ENCODE data around the gene ENTPD2. TPM values are rescaled to one million over a fixed set of nuclear protein-coding genes. Genes with fewer than 3 reads are reported as not detected.

Gene ENTPD2
- total and polyA plus RNA-seq, 2 donors (not counting 1 experiment from before 2014, with no cell fraction given): under 0.01 TPM; not detected in 1

GRCh38 chr9:137000177-137000930 lies 53.5 kb downstream of the ENTPD2 start:
- H3K79me2 ChIP-seq (ENCODE audit: control insufficient read depth, insufficient read depth, low read length): no peaks in the 10 kb centered on the region
- H3K4me2 ChIP-seq (ENCODE audit: extremely low read depth, insufficient read depth, low read length): peak overlapping the region; percentile 7
- H3K36me3 ChIP-seq (ENCODE audit: control insufficient read depth, insufficient read depth, low read length): no peaks in the 10 kb centered on the region
- no peak overlapping the region for H2AFZ ChIP-seq (ENCODE audit: low read length)
- H3K27me3 ChIP-seq (ENCODE audit: control insufficient read depth, insufficient read depth, low read length): no peaks in the 10 kb centered on the region
- no peaks in the 10 kb centered on the region for H4K20me1 ChIP-seq (ENCODE audit: control insufficient read depth, extremely low read depth, insufficient read depth, low read length)
- no peak overlapping the region for H3K27ac ChIP-seq (ENCODE audit: insufficient read depth, low read length)
- H3K4me1 ChIP-seq (ENCODE audit: control insufficient read depth, extremely low read depth, insufficient read depth, low read length): peaks cover 13% of the 10 kb centered on the region
- no peak overlapping the region for H3K4me3 ChIP-seq (replicated peaks in 1 of 4; ENCODE audit: control extremely low read depth in 1 of 4, insufficient read depth in 1 of 4, low read depth in 3 of 4, low read length in 4 of 4)
- H3K9me3 ChIP-seq (ENCODE audit: control insufficient read depth, insufficient read depth, low read depth, low read length): no peaks in the 10 kb centered on the region
- TF ChIP-seq, protein P1, sequence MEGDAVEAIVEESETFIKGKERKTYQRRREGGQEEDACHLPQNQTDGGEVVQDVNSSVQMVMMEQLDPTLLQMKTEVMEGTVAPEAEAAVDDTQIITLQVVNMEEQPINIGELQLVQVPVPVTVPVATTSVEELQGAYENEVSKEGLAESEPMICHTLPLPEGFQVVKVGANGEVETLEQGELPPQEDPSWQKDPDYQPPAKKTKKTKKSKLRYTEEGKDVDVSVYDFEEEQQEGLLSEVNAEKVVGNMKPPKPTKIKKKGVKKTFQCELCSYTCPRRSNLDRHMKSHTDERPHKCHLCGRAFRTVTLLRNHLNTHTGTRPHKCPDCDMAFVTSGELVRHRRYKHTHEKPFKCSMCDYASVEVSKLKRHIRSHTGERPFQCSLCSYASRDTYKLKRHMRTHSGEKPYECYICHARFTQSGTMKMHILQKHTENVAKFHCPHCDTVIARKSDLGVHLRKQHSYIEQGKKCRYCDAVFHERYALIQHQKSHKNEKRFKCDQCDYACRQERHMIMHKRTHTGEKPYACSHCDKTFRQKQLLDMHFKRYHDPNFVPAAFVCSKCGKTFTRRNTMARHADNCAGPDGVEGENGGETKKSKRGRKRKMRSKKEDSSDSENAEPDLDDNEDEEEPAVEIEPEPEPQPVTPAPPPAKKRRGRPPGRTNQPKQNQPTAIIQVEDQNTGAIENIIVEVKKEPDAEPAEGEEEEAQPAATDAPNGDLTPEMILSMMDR (conservative IDR thresholded peaks at IDR 0.05 in 1 of 2, IDR thresholded peaks at IDR 0.05 in 1 of 2; ENCODE audit: low read depth in 1 of 2, low read length in 2 of 2): no peak
- no peak for TF ChIP-seq EZH2 (IDR thresholded peaks at IDR 0.05; ENCODE audit: low read length, missing control alignments)
- no peak overlapping the region for H3K9ac ChIP-seq (ENCODE audit: insufficient read depth, low read length)
- peak; percentile 67 to 68 for DNase-seq (ENCODE audit: low read depth in 2 of 2)

Other genes with a start within 250 kb of the ENTPD2 start
Only the 30 nearest of the 37 such genes appear.
- 279 and 317 TPM in 2 replicates for gene EDF1, start 187.8 kb downstream of the ENTPD2 start, total RNA-seq
- 309 and 387 TPM in 2 replicates for gene EDF1, start 187.8 kb downstream of the ENTPD2 start, polyA plus RNA-seq
- gene TRAF2, start 167.5 kb downstream of the ENTPD2 start, total RNA-seq: 8.0 and 8.4 TPM in 2 replicates
- gene TRAF2, start 167.5 kb downstream of the ENTPD2 start, polyA plus RNA-seq: 3.7 and 4.3 TPM in 2 replicates
- 136 and 166 TPM in 2 replicates for gene FBXW5, start 109.3 kb downstream of the ENTPD2 start, total RNA-seq
- 31.3 and 39.9 TPM in 2 replicates for gene FBXW5, start 109.3 kb downstream of the ENTPD2 start, polyA plus RNA-seq
- 1.2 TPM in 1 of 2 replicates, not detected in the other for gene C8G, start 108.8 kb downstream of the ENTPD2 start, total RNA-seq
- 0.40 TPM in 1 of 2 replicates, not detected in the other for gene C8G, start 108.8 kb downstream of the ENTPD2 start, polyA plus RNA-seq
- 0.17 TPM in 1 of 2 replicates, not detected in the other for gene LCN12, start 101.8 kb downstream of the ENTPD2 start, total RNA-seq
- gene LCN12, start 101.8 kb downstream of the ENTPD2 start, polyA plus RNA-seq: 0.02 TPM in 1 of 2 replicates, not detected in the other
- gene PTGDS, start 76.6 kb downstream of the ENTPD2 start, total RNA-seq: 89.9 and 90.3 TPM in 2 replicates
- gene PTGDS, start 76.6 kb downstream of the ENTPD2 start, polyA plus RNA-seq: 2.0 and 4.9 TPM in 2 replicates
- 3.3 and 6.3 TPM in 2 replicates for gene LCNL1, start 71.1 kb downstream of the ENTPD2 start, total RNA-seq
- 0.75 and 1.4 TPM in 2 replicates for gene LCNL1, start 71.1 kb downstream of the ENTPD2 start, polyA plus RNA-seq
- gene PAXX, start 61.6 kb downstream of the ENTPD2 start, total RNA-seq: 13.7 and 14.9 TPM in 2 replicates
- gene PAXX, start 61.6 kb downstream of the ENTPD2 start, polyA plus RNA-seq: 6.1 and 9.9 TPM in 2 replicates
- gene CLIC3, start 57.5 kb downstream of the ENTPD2 start, total RNA-seq: 1.3 and 3.5 TPM in 2 replicates
- gene CLIC3, start 57.5 kb downstream of the ENTPD2 start, polyA plus RNA-seq: 0.98 and 1.5 TPM in 2 replicates
- 13.9 and 21.8 TPM in 2 replicates for gene ABCA2, start 25.8 kb downstream of the ENTPD2 start, total RNA-seq
- 8.5 and 13.4 TPM in 2 replicates for gene ABCA2, start 25.8 kb downstream of the ENTPD2 start, polyA plus RNA-seq
- gene FUT7, start 22.0 kb downstream of the ENTPD2 start, total RNA-seq: not detected in 2 replicates
- not detected in 2 replicates for gene FUT7, start 22.0 kb downstream of the ENTPD2 start, polyA plus RNA-seq
- 10.5 and 15.7 TPM in 2 replicates for gene NPDC1, start 7.9 kb downstream of the ENTPD2 start, total RNA-seq
- 9.0 and 12.1 TPM in 2 replicates for gene NPDC1, start 7.9 kb downstream of the ENTPD2 start, polyA plus RNA-seq
- 0.26 and 2.8 TPM in 2 replicates for gene SAPCD2, start 16.5 kb upstream of the ENTPD2 start, total RNA-seq
- 0.85 and 2.7 TPM in 2 replicates for gene SAPCD2, start 16.5 kb upstream of the ENTPD2 start, polyA plus RNA-seq
- gene UAP1L1, start 23.5 kb upstream of the ENTPD2 start, total RNA-seq: 15.7 and 21.1 TPM in 2 replicates
- 16.4 and 17.9 TPM in 2 replicates for gene UAP1L1, start 23.5 kb upstream of the ENTPD2 start, polyA plus RNA-seq
- 63.2 and 96.6 TPM in 2 replicates for gene MAN1B1, start 32.9 kb upstream of the ENTPD2 start, total RNA-seq
- 43.0 and 45.5 TPM in 2 replicates for gene MAN1B1, start 32.9 kb upstream of the ENTPD2 start, polyA plus RNA-seq
- gene DPP7, start 60.7 kb upstream of the ENTPD2 start, total RNA-seq: 93.0 and 126 TPM in 2 replicates
- gene DPP7, start 60.7 kb upstream of the ENTPD2 start, polyA plus RNA-seq: 28.6 and 44.3 TPM in 2 replicates
- under 0.01 TPM in 1 of 2 replicates, not detected in the other for gene GRIN1, start 85.1 kb upstream of the ENTPD2 start, total RNA-seq
- 0.06 and 0.08 TPM in 2 replicates for gene GRIN1, start 85.1 kb upstream of the ENTPD2 start, polyA plus RNA-seq
- not detected in 2 replicates for gene LRRC26, start 116.0 kb upstream of the ENTPD2 start, total RNA-seq
- gene LRRC26, start 116.0 kb upstream of the ENTPD2 start, polyA plus RNA-seq: not detected in 2 replicates
- gene TMEM210, start 118.0 kb upstream of the ENTPD2 start, total RNA-seq: not detected in 2 replicates
- not detected in 2 replicates for gene TMEM210, start 118.0 kb upstream of the ENTPD2 start, polyA plus RNA-seq
- 15.9 and 18.0 TPM in 2 replicates for gene ANAPC2, start 134.5 kb upstream of the ENTPD2 start, total RNA-seq
- gene ANAPC2, start 134.5 kb upstream of the ENTPD2 start, polyA plus RNA-seq: 9.1 and 12.3 TPM in 2 replicates
- gene SSNA1, start 134.6 kb upstream of the ENTPD2 start, total RNA-seq: 56.3 and 58.3 TPM in 2 replicates
- gene SSNA1, start 134.6 kb upstream of the ENTPD2 start, polyA plus RNA-seq: 37.7 and 51.2 TPM in 2 replicates
- gene TPRN, start 146.7 kb upstream of the ENTPD2 start, total RNA-seq: 5.1 and 5.8 TPM in 2 replicates
- gene TPRN, start 146.7 kb upstream of the ENTPD2 start, polyA plus RNA-seq: 1.6 and 2.3 TPM in 2 replicates
- gene TMEM203, start 151.6 kb upstream of the ENTPD2 start, total RNA-seq: 36.2 and 36.3 TPM in 2 replicates
- gene TMEM203, start 151.6 kb upstream of the ENTPD2 start, polyA plus RNA-seq: 38.6 and 44.9 TPM in 2 replicates
- gene NDOR1, start 151.6 kb upstream of the ENTPD2 start, total RNA-seq: 2.6 and 3.1 TPM in 2 replicates
- 2.4 and 5.6 TPM in 2 replicates for gene NDOR1, start 151.6 kb upstream of the ENTPD2 start, polyA plus RNA-seq
- 0.26 and 0.33 TPM in 2 replicates for gene RNF208, start 168.2 kb upstream of the ENTPD2 start, total RNA-seq
- 0.14 and 0.34 TPM in 2 replicates for gene RNF208, start 168.2 kb upstream of the ENTPD2 start, polyA plus RNA-seq
- 0.51 and 0.66 TPM in 2 replicates for gene CYSRT1, start 171.1 kb upstream of the ENTPD2 start, total RNA-seq
- gene CYSRT1, start 171.1 kb upstream of the ENTPD2 start, polyA plus RNA-seq: 0.19 and 0.25 TPM in 2 replicates
- under 0.01 TPM in 1 of 2 replicates, not detected in the other for gene RNF224, start 173.4 kb upstream of the ENTPD2 start, total RNA-seq
- gene RNF224, start 173.4 kb upstream of the ENTPD2 start, polyA plus RNA-seq: not detected in 2 replicates
- not detected in 2 replicates for gene SLC34A3, start 176.8 kb upstream of the ENTPD2 start, total RNA-seq
- gene SLC34A3, start 176.8 kb upstream of the ENTPD2 start, polyA plus RNA-seq: not detected in 2 replicates
- 106 and 111 TPM in 2 replicates for gene TUBB4B, start 187.2 kb upstream of the ENTPD2 start, total RNA-seq
- gene TUBB4B, start 187.2 kb upstream of the ENTPD2 start, polyA plus RNA-seq: 332 and 663 TPM in 2 replicates
- gene STPG3, start 197.2 kb upstream of the ENTPD2 start, total RNA-seq: not detected in 2 replicates
- not detected in 2 replicates for gene STPG3, start 197.2 kb upstream of the ENTPD2 start, polyA plus RNA-seq

All from fibroblast of lung (primary cell).